Endodermal cell (in vitro differentiated cells): ENCODE results near the gene ZNRF3. TPM values are rescaled to one million over a fixed set of nuclear protein-coding genes. Genes with fewer than 3 reads are reported as not detected.

ENCODE experiments used
- DNase-seq: peaks from one replicate; pipeline ENCODE4 v3.0.0-alpha.2; 2017
- H3K27ac ChIP-seq: 2 replicates; pipeline ENCODE4 v1.5.1; 2013; ENCODE audit warnings: mild to moderate bottlenecking, low read depth, low read length, moderate library complexity
- H3K27me3 ChIP-seq: 2 replicates; pipeline ENCODE4 v1.6.1; 2013; ENCODE audit warnings: mild to moderate bottlenecking, low read length, moderate library complexity; ENCODE audit not compliant: insufficient read depth, control insufficient read depth, poor library complexity, severe bottlenecking
- H3K36me3 ChIP-seq: 2 replicates; pipeline ENCODE4 v1.7.0; 2013; ENCODE audit warnings: mild to moderate bottlenecking, low read length, moderate library complexity; ENCODE audit not compliant: control insufficient read depth, insufficient read depth
- H3K4me1 ChIP-seq: one replicate; pipeline ENCODE4 v1.7.0; 2013; ENCODE audit warnings: low read length; ENCODE audit not compliant: control insufficient read depth, insufficient read depth
- H3K4me3 ChIP-seq: 2 replicates; pipeline ENCODE4 v1.5.1; 2013; ENCODE audit warnings: mild to moderate bottlenecking, low read length, moderate library complexity
- H3K9ac ChIP-seq: 2 replicates; pipeline ENCODE4 v1.6.1; 2013; ENCODE audit warnings: mild to moderate bottlenecking, low read length, moderate library complexity; ENCODE audit not compliant: poor library complexity, severe bottlenecking; ENCODE audit errors: extremely low read depth
- H3K9me3 ChIP-seq: 2 replicates; pipeline ENCODE4 v1.6.1; 2013; ENCODE audit warnings: mild to moderate bottlenecking, low read length, moderate library complexity; ENCODE audit not compliant: control insufficient read depth
- H3K27ac Mint-ChIP-seq: 2 replicates; pipeline ENCODE4 v1.8.0; 2020; ENCODE audit warnings: mixed read lengths
- H3K27me3 Mint-ChIP-seq: 2 replicates; pipeline ENCODE4 v1.8.0; 2021; ENCODE audit warnings: mild to moderate bottlenecking, mixed read lengths; ENCODE audit not compliant: insufficient read depth
- H3K36me3 Mint-ChIP-seq: 2 replicates; pipeline ENCODE4 v1.8.0; 2020; ENCODE audit warnings: low read depth, mixed read lengths
- H3K4me1 Mint-ChIP-seq: 2 replicates; pipeline ENCODE4 v1.8.0; 2020; ENCODE audit warnings: mixed read lengths
- H3K4me3 Mint-ChIP-seq: 2 replicates; pipeline ENCODE4 v1.8.0; 2020; ENCODE audit warnings: mild to moderate bottlenecking, moderate library complexity, mixed read lengths
- H3K9me3 Mint-ChIP-seq: 2 replicates; pipeline ENCODE4 v1.8.0; 2020; ENCODE audit warnings: mild to moderate bottlenecking, mixed read lengths
- WGBS, 2 experiments: methylation state at CpG; one replicate each; pipeline versions ENCODE4 v1.1.5 to v1.1.7; 2013; ENCODE audit warnings: missing lambda C conversion rate in 2 of 2, mixed read lengths in 1 of 2; ENCODE audit not compliant: insufficient coverage in 1 of 2, insufficient read length in 1 of 2; 5-methylcytosine and 5-hydroxymethylcytosine counted together
- total RNA-seq, 2 donors: library from RNA; stranded (reverse); fragmentation: NEBNext Ultra II Directional in 1 of 2; extraction: Animal tissue kit (Norgen Biotek cat#: 25700) in 1 of 2; gene quantifications; 2 replicates in 1 of 2; 3 replicates in 1 of 2; pipeline ENCODE4 v1.2.1, GENCODE V29; 2021
- TF ChIP-seq, protein P1 (sequence below): fragments of 200-600 bp; sonication (generic); conservative IDR thresholded peaks from 2 replicates; pipeline ENCODE4 v1.5.0; 2021; ENCODE audit warnings: antibody characterized with exemption, mild to moderate bottlenecking

The ZNRF3 gene
- total RNA-seq, 2 donors from 2014 or later: 15.8 to 19.8 TPM

DNA sequence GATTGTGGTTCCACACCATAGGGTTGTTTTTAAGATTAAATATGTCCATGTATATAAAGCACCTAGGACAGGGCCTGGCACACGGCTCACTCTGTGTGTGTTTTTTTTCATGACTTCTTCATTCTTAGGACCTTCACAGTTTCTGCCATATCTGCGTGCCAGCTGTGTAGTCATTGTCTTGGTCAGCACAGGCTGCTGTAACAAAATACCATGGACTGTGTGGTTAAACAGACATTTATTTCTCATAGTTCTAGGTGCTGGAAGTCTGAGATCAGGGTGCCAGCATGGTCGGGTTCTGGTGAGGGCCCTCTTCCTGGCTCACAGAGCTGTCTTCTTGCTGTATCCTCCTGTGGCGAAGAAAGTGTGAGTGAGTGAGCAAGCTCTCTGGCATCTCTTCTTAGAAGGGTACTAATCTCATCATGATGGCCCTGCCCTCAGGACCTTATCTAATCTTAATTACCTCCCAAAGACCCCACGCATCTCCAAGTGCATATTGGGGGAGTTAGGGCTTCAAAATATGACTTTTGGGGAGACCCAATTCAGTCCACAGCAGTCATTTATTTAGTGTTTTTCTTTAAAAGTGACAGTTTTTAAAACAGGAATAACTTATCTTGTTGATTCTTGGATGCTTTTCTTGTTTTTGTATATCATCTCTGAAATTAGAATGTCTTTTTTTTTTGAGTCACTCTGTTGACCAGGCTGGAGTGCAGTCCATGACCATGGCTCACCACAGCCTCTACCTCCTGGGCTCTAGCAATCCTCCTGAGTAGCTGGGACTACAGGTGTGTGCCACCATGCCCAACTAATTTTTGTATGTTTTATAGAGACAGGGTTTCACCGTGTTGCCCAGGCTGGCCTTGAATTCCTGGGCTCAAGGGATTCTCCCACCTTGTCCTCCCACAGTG lies 70.9 kb downstream of the ZNRF3 start:
- Histone ChIP-seq H3K4me3 (no peak overlapping the region), H3K9ac (no peak overlapping the region), H3K4me1 (peaks cover 3% of the 10 kb centered on the region), H3K27me3 (no peaks in the 10 kb centered on the region), H3K36me3 (peaks cover 11% of the 10 kb centered on the region), H3K27ac (no peak overlapping the region), H3K9me3 (no peaks in the 10 kb centered on the region)
- Mint-ChIP-seq H3K4me1 (peaks cover 32% of the 10 kb centered on the region), H3K4me3 (no peak overlapping the region), H3K9me3 (no peaks in the 10 kb centered on the region), H3K36me3 (peaks cover 7% of the 10 kb centered on the region), H3K27ac (no peak overlapping the region), H3K27me3 (no peaks in the 10 kb centered on the region)
- 90 to 93% methylated on average over 4 to 6 of the region's 6 CpGs for WGBS, 2 experiments
- TF ChIP-seq, protein P1, sequence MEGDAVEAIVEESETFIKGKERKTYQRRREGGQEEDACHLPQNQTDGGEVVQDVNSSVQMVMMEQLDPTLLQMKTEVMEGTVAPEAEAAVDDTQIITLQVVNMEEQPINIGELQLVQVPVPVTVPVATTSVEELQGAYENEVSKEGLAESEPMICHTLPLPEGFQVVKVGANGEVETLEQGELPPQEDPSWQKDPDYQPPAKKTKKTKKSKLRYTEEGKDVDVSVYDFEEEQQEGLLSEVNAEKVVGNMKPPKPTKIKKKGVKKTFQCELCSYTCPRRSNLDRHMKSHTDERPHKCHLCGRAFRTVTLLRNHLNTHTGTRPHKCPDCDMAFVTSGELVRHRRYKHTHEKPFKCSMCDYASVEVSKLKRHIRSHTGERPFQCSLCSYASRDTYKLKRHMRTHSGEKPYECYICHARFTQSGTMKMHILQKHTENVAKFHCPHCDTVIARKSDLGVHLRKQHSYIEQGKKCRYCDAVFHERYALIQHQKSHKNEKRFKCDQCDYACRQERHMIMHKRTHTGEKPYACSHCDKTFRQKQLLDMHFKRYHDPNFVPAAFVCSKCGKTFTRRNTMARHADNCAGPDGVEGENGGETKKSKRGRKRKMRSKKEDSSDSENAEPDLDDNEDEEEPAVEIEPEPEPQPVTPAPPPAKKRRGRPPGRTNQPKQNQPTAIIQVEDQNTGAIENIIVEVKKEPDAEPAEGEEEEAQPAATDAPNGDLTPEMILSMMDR: no peak
- DNase-seq: no peak

DNA sequence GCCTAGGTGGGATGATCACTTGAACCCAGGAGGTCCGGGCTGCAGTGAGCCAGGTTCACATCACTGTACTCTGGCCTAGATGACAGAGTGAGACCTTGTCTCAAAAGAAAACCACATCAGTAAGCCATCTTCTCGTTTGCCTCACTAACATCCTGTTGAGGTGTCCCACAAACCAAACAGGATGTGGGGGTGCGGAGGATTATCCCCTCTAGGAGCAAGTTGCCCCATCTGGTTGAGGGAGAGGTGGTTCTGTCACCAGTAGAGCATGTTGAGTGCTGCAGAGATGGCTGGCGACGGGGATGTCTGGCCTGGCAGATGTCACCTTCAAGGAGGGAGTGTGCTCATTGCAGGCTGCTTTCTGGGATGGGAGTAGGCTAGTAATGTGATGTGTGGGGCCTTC lies 72.4 kb downstream of the ZNRF3 start:
- Mint-ChIP-seq H3K27me3 (no peaks in the 10 kb centered on the region), H3K27ac (no peak overlapping the region)

DNA sequence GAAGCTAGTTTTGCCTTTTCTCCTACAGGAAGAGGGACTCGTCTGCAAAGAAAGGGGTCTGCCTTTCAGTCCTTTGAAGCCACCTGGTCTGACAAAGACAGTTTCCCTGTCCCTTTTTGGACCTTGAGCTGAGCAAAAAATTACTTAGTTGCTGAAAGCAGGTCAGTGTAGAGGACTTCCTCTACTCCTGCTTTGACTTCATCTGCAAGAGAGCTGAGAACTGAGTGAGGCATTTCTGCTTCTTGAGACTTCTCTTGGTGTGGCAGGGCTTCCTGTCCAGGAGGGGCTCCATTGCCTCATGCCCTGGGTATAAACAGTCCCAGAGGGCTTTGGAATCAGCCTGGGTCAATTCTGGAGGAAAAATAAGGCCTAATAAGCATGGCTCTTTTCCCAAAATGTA lies 73.1 kb downstream of the ZNRF3 start:
- Histone ChIP-seq H3K4me1 (peaks cover 3% of the 10 kb centered on the region), H3K27ac (no peak overlapping the region), H3K9ac (no peak overlapping the region), H3K4me3 (no peak overlapping the region), H3K27me3 (no peaks in the 10 kb centered on the region), H3K36me3 (peaks cover 15% of the 10 kb centered on the region), H3K9me3 (no peaks in the 10 kb centered on the region)
- Mint-ChIP-seq H3K4me3 (no peak overlapping the region), H3K9me3 (no peaks in the 10 kb centered on the region), H3K4me1 (peaks cover 32% of the 10 kb centered on the region), H3K27ac (no peak overlapping the region), H3K27me3 (no peaks in the 10 kb centered on the region), H3K36me3 (peaks cover 7% of the 10 kb centered on the region)
- 89 to 90% methylated on average over 1 of the region's 1 CpG for WGBS, 2 experiments
- no peak for DNase-seq
- TF ChIP-seq, protein P1: no peak

More for the DNA sequence above, 72.4 kb downstream of the ZNRF3 start:
- Mint-ChIP-seq H3K4me1 (peaks cover 30% of the 10 kb centered on the region), H3K36me3 (peaks cover 7% of the 10 kb centered on the region), H3K9me3 (no peaks in the 10 kb centered on the region), H3K4me3 (no peak overlapping the region)
- TF ChIP-seq, protein P1: no peak
- peaks cover 3% of the 10 kb centered on the region for H3K4me1 ChIP-seq
- no peak overlapping the region for H3K4me3 ChIP-seq
- H3K9me3 ChIP-seq: no peaks in the 10 kb centered on the region
- H3K27me3 ChIP-seq: no peaks in the 10 kb centered on the region
- 88 to 100% methylated on average over 4 to 5 of the region's 5 CpGs for WGBS, 2 experiments
- H3K9ac ChIP-seq: no peak overlapping the region
- DNase-seq: no peak
- H3K27ac ChIP-seq: no peak overlapping the region
- H3K36me3 ChIP-seq: peaks cover 15% of the 10 kb centered on the region
